22Rv1 (cell line): ENCODE measurements around the gene EDRF1.

Experiments used
- CTCF ChIP-seq: fragments of 450-650 bp; IDR thresholded peaks from 2 replicates; pipeline ENCODE4 v1.5.1; 2017; ENCODE audit warnings: mild to moderate bottlenecking
- ZFX ChIP-seq: fragments of 450-650 bp; IDR thresholded peaks from 2 replicates; pipeline ENCODE4 v1.6.1; 2017; ENCODE audit warnings: antibody characterized with exemption, borderline replicate concordance

GRCh38 chr10:125785791-125786190 is 66.3 kb downstream of the EDRF1 start:
- TF ChIP-seq CTCF = no peak
- no peak for TF ChIP-seq ZFX
